GM21390 (cell line): ENCODE results near the gene SLC7A6OS.
A peak's percentile ranks its signal among the peaks of the same experiment; 100 is the strongest.

ENCODE experiments used
- ATAC-seq: cut with Tn5 transposase; IDR thresholded peaks from one replicate; pipeline ENCODE4 v1.9.1; 2021; ENCODE audit not compliant: unreplicated experiment

The SLC7A6OS gene

DNA sequence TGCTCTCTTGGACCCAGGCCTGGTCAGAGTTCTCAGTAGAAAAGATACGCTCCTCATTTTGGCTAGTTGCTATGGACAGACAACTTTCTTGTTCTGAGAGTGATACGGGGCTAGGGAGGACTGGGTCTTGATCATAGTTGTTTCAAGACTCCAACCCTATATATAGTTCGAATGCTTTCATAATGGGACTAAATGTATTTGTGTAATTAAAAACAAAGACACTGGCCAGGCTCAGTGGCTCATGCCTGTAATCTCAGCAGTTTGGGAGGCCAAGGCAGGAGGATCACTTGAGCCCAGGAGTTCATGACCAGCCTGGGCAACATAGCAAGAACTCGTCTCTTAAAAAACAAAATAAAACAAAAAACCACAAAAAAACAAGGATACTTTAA is 28.7 kb downstream of the SLC7A6OS start:
- no peak for ATAC-seq

DNA sequence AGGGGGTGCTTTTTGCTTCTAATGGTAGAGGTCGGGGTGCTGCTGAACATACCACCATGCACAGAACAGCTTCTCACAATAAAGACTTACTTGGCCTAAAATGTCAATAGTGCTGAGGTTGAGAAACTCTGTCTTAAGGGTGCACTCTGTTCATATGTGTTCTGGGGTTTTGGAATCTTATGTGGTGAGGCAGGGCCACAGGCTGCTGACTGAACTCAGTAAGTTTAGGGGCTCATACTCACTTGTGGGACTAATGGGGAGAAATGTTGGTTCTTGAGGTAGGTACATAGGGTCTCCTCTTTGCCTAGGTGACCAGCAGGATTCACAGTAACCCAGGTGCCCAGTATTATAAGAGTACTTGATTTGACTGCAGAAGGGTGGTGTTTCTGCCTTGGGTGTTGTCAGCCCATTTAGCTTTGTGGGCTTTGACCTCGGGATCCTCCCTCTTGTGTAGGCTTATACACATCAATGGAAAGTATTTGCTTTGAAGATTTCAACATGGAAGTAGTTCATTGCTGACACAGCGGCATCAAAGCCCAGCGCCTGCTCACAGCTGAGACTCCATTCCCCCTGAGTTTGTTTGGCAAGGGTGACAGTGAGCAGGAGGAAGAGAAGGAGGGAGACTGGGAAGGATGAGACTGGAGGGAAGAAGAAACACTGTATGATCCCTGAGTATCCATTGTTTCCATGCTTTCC is 29.2 kb downstream of the SLC7A6OS start:
- ATAC-seq, result no peak

DNA sequence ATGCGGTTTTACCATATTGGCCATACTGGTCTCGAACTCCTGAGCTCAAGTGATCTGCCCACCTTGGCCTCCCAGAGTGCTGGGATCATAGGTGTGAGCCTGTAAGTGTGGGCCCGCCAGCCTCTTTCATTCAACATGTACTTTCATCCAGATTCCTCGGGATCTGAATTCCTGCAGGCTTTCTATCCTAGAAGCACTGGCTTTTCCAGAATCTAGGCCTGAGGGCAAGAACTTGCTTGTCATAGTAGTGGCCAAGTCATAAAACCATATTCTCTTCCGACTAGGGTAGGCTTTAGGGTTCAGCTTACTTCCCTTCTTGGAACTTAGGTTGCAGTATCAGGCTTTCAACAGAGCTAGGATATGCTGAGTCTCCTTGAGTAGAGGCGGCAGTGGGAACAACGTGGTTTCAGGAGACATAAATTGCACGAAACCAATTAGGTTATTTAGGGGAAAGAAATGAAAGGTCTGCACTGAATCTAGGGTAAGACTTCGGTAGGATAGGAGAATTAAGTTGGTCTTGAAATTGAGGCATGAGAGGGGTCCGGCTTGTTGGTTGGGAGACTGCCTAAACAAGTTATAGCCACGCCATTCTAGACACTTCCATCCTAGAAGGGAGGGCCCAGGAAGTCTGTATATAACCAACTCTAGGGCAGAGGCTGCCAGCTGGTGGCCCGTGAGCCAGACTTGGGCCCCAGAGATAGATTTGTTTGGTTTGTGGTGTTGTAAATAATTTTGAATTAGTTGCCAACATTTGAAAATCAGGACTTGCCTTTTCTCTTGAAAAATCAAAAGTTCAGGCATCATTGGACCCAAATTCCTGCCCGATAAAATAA is 30.8 kb downstream of the SLC7A6OS start:
- no peak for ATAC-seq

DNA sequence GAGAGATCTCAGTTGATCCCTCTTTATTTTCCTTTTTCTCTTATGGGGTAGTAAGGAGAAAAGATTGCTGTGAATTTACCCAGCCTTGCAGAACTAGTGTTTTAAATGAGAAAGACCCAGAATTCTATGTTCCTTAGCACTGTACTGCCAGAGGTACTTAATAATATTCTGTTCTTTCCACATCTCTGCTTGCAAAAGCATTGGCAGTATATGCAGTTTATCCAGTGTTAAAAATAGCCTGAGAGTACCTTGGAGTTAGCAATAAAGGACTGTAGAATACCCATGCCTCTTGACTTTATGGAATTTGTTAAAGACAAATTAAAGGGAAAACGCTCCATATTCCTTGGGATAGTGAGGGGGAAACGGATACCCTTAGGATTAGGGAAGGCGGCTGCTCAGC is 34.5 kb downstream of the SLC7A6OS start:
- ATAC-seq, result no peak

DNA sequence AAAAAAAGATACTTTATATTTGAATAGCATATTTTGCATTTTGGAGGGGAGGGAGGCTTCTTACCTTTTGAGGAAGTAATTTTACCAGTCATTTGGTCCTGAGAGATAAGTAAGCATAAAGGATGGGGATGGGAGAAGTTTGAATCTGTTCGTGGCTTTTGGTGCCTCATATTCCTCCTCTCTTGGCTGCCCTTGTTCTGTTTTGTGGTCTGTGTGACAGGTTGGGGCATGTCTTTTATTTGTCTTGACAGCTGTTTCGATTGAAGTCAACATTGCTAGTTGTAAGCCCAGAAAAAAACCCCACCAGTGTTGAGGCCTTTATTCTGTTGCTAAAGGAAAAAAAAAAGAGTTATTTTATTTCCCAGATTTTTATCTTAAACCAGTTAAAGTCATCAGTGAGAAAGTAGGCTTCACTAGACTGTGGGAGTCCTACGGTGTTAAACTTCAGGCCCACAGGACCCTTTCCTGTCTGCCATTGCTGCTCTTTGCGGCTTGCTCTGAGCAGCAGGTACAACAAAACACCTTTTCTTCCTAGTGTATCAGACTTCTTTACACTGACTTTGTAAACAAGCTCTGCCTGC is 35.0 kb downstream of the SLC7A6OS start:
- peak; percentile 73 for ATAC-seq

DNA sequence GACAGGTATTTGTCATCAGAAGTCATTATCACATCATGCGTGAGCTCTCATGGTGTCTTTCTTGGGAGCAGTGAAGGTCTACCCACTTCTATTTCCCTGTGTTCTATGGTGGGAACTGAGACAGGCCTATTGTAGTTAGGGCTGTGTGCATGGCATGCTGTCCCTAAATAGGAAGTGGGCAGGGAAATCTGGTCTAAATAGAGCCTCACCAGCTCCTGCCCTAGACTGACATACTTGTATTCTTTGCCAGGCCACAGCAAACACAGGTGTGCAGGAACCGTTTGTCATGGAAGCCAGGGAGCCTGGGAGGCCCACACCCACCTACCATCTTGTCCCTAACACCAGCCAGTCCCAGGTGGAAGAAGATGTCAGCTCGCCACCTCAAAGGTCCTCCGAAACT is 36.3 kb downstream of the SLC7A6OS start:
- ATAC-seq, result no peak

DNA sequence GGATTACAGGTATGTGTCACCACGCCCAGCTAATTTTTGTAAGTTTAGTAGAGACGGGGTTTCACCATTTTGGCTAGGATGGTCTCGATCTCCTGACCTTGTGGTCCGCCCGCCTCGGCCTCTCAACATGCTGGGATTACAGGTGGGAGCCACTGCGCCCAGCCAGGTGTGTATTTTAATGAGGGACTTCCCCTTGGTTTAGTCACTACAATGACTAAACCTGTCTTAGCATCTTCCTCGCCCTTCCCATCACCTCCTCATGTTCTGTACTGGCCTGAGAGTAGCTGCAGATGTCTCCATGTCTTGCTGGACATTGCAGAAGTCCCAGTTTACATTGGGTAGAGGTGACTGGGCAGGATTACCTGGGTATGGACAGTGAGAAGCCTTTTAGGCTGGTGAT is 36.9 kb downstream of the SLC7A6OS start:
- no peak for ATAC-seq

DNA sequence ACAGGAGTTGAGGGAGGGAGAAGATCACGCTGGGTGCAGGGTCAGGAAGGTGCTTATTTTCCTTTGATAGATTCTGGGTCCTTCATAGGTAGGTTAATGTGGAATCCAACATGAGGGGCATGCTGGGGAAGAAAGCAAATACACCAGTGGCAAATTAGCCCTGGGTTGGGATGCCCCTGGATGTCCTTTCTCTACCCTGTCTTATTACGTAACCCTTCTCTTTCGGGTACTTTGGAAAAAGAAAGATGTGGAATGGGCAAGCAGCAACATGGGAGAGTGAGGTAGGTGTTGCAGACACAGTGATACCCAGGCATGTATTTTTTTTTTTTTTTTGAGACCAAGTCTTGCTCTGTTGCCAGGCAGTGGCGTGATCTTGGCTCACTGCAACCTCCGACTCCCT is 37.3 kb downstream of the SLC7A6OS start:
- no peak for ATAC-seq

DNA sequence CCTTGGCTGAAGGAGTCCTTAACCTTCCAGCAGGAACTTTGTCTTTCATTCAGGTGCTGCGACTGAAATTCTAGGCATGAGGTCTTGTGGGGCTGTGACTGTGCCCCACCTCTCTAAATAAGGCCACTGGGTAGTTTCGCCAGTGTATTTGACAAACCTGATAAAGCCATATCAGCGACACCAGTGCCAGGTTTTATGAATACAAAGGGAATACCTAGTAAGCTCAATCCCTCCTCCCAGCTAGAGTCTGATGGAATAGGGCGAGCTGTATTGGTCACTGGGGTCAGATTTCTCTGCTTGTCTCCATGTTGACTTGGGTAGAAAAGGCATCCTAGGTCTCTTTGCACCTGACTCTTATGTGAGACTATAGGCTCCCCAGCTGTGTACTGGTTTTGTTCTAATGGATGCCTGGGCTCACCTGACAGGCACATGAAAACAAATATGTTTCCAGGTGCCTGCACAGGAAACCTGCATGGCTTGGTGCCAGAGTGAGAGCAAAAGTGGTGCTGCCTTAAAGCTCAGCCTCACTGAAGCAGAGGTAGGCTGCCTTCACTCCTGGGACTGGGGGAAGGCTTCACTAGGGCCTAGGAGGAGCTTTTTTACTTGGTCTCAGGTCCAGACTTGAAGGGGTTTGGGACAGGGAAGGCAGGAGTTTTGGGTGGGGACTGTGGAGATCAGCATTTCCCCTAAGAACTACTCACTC is 38.1 kb downstream of the SLC7A6OS start:
- ATAC-seq, result no peak

DNA sequence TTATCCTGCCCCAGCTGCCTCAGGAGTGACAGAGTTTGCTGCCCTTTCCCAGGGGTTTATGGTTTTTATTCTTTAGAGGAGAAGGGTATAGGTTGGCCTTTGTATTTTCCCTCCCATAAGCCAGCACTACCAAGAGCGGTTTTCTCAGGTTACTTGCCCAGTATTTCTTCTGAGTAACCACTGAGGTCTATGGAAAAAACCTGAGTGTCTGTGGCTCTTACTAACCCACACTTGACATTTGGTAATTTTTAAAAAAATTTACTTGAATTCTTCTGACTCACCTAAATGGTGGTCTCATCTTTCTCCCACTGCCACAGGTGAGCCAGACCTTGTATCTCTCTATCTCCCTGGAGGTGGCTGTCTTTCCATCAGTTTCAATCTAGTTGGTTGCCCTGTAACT is 40.4 kb downstream of the SLC7A6OS start:
- ATAC-seq, result no peak

DNA sequence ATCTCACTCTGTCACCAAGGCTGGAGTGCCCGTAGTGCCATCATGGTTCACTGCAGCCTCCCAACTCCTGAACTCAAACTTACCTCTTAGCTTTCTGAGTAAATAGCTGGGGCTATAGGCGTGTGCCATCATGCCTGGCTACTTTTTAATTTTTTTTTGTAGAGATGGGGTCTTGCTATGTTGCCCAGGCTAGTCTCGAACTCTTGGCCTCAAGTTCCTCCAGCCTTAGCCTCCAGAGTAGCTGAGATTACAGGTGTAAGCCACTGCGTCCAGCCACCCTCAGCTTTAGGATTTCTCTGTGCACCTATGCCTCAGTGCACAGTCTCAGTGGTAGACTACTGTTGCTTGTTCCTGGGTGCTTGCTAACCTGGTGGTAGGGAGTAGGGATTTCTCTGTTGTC is 41.0 kb downstream of the SLC7A6OS start:
- no peak for ATAC-seq

DNA sequence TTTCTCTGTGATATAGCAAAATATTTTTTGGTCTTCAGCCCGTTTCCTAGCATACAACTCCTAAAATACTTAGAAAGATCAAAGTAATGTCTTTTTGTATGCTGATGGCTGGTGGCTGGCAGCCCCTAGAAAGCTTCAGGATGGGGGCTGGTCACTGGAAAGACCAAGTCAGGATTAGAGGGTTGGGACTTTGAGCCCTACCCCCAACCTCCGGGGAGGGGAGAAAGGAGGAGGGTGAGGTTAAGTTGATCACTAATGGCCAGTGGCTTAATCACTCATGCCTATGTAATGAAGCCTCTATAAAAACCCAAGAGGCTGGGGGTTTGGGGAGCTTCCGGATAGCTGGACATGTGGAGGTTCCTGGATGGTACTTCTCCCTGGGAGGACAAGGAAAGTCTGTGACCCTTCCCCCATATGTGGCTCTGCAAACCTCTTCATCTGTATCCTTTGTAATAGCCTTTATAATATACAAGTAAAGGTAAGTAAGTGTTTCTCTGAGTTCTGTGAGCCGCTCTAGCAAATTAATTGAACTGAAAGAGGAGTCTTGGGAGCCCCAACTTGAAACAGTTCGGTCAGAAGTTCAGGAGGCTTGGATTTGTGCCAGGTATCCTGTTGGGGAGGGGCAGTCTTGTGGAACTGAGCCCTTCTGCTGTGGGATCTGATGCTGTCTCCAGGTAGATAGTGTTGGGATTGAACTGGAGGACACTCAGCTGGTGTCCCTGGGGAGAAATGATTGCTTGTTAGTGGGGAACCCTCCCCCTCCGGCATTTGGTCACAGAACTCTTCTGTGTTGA is 42.9 kb downstream of the SLC7A6OS start:
- no peak for ATAC-seq

DNA sequence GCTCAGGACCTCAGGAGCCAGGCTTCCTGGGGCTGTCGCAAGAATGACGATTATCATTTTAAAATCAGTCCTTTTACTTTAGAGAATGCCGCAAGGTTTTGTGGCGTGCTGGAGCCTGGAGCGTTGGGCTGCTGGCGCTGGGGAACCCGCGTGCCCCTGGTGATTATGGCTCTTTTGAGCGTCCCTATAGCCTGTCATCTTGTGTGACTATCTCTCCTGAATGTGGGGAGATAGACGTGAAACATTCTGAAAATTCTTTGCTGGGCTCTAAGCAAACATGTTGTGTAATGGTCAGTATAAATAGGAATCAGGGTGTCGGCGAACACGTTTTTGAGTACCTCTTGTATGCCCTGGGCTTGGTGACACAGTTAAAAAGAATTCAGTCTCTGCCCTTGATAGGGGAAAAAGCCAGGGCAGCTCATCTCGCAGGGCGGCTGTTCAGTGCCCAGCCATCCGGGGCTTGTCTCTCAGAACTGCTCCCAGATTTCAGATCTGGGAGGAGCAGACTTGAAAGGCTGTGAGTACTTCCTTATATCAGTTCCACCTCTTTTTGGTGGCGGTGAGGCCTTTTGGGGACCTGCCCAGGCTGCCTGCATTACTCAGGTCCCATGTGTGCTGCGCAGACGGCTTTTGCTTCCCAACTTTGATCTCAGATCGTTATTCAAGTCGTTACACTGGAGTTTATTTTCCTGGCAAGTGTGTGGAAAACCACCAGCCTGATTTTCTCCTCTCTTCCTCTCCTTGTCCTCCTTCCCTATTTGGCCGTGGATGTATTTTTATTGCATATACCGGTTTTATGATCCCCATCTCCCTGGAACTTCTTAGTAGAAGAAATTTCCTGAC is 45.4 kb downstream of the SLC7A6OS start:
- no peak for ATAC-seq

DNA sequence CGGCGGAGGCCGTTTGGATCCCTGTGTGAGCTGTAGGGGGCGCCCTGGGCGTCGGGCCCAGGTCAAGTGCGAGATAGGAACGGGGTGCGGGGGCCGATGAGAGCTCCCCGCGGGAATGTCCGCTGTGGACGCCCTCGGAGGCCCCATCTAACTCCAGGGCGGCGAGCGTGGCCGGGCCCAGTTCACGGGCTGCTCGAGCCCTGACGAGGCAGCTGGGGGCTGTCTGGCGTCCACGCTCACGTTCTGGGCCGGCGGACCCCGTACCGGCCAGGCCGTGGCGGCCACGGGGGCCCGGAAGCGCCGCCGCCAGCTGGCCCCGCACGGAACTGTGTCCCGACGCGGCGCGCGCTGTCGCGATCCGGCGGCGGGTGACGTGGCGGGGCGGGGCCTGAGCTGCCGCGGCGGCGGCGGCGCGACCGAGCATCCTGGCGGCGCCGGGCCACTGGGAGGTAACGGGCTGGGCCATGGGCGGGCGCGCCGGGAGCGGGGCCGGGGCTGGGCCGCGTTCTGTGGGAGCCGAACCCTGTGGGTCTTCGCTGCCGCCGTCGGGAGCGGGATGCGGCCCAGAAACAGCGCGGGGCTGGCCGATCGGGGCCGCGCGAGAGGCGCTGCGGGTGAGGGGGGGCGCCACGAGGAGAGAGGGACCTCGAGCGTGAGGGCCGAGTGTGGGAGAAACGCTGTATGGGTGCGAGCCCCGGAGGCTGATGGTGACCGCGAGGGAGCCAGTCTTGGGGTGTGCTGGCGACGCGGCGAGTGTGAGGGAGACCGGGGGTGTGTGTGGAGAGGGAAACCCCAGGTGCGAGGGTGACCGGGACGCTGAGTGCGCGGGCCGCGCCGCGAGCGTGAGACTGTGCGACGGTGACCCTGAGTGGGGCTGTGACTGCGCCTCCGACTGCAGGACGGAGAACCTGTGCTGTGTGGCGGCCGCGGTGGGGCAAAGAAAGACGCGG is 46.3 kb downstream of the SLC7A6OS start, which contains the start of gene SLC7A6:
Gene SLC7A6, plus strand, starts transcription at position 399 of the 950 bp plus-strand sequence. CDS start 10,201 bp downstream, outside the sequence.
- ATAC-seq, result peak; percentile 61

DNA sequence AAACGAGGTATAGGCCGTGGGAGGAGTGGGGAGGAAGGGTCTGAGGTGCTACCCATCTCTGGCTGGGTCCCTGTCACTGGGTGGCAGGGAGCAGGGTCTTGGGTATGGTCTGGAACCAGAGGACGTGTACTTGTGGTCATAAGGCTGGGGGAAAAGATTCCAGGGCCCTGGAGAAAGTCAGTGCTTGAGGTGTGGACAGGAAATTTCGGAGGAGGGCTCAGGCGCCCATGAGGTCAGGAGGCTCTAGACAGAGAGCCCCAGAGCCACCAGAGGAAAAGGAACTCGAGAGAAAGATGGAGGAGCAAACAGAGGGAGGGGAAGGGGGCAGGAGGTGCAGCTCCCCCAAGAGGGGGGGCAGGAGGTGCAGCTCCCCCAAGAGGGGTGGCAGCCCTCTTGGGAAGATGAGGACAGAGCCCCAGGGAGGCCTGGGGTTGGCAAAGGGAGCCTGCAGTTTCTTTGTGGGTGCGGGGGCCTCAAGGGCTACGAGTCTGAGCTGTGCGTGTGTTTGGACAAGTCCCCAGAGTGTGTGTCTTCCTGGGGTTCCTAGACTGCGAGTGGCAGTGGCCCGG is 47.1 kb downstream of the SLC7A6OS start:
- no peak for ATAC-seq

DNA sequence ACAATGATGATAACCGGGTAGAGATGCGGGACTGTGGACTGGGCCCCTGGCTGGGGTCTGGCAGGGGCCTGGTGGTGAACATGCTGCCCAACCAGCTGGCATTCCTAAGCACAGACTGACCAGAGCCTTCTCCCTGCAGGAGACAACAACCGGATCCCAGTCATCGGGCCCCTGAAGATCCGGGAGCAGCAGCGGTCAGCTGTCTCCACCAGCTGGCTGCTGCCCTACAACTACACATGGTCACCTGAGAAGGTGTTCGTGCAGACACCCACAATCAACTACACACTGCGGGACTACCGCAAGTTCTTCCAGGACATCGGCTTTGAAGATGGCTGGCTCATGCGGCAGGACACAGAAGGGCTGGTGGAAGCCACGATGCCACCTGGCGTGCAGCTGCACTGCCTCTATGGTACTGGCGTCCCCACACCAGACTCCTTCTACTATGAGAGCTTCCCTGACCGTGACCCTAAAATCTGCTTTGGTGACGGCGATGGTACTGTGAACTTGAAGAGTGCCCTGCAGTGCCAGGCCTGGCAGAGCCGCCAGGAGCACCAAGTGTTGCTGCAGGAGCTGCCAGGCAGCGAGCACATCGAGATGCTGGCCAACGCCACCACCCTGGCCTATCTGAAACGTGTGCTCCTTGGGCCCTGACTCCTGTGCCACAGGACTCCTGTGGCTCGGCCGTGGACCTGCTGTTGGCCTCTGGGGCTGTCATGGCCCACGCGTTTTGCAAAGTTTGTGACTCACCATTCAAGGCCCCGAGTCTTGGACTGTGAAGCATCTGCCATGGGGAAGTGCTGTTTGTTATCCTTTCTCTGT is 51.5 kb downstream of the SLC7A6OS start:
- no peak for ATAC-seq
